ENCODE measurements around the gene ACACB. TPM values are rescaled to one million over a fixed set of nuclear protein-coding genes. Genes with fewer than 3 reads are reported as not detected.

ACACB gene
- total RNA-seq, 1 donor from 2014 or later = 130 TPM

- Histone ChIP-seq H3K4me3 (no peak overlapping the region), H3K9me3 (peaks cover 2% of the 10 kb centered on the region), H3K36me3 (peaks cover 0 to 54% of the 10 kb centered on the region in 2 donors), H3K27me3 (no peaks in the 10 kb centered on the region), H3K4me1 (no peaks in the 10 kb centered on the region), H3K27ac (no peak overlapping the region)
- TF ChIP-seq POLR2A (IDR thresholded peaks at IDR 0.05) (no peak), CTCF (IDR thresholded peaks at IDR 0.05) (no peak), POLR2AphosphoS5 (IDR thresholded peaks at IDR 0.05; ENCODE audit: insufficient read depth in 1 of 2, low read depth in 1 of 2) (no peak)
- intact Hi-C loops (cut with DNase I) = no loop called here
- DNase-seq (ENCODE audit: extremely low spot score in 2 of 2) = no peak
These were observed 142.5 kb downstream of the ACACB start for GRCh38 chr12:109258607-109259544.

DNA sequence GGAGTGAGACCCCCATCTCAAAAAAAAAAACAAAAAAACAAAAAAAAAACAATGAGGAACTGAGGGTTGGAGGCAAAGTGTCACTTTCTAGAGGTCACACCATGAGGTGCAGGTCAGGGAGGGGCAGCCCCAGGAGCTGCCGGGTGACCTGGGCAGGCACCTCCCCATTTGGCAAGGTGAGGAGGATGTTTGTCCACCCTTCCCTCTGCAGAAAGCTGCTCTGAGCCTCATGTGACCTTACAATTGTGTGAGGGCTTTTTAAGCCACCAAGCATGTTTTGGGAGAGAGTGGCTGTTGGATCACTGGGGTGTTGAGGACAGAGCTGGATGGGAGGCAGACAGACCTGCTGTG, 143.1 kb downstream of the ACACB start:
- no peak for DNase-seq (ENCODE audit: extremely low spot score in 2 of 2)
- no peaks in the 10 kb centered on the region for H3K9me3 ChIP-seq
- intact Hi-C loops (cut with DNase I) = no loop called here
- no peak overlapping the region for H3K4me3 ChIP-seq
- H3K4me1 ChIP-seq = no peaks in the 10 kb centered on the region
- no peaks in the 10 kb centered on the region for H3K27me3 ChIP-seq
- TF ChIP-seq CTCF (IDR thresholded peaks at IDR 0.05) (no peak), POLR2AphosphoS5 (IDR thresholded peaks at IDR 0.05; ENCODE audit: insufficient read depth in 1 of 2, low read depth in 1 of 2) (no peak), POLR2A (IDR thresholded peaks at IDR 0.05) (no peak)
- peaks cover 0 to 49% of the 10 kb centered on the region in 2 donors for H3K36me3 ChIP-seq
- H3K27ac ChIP-seq = no peak overlapping the region

DNA sequence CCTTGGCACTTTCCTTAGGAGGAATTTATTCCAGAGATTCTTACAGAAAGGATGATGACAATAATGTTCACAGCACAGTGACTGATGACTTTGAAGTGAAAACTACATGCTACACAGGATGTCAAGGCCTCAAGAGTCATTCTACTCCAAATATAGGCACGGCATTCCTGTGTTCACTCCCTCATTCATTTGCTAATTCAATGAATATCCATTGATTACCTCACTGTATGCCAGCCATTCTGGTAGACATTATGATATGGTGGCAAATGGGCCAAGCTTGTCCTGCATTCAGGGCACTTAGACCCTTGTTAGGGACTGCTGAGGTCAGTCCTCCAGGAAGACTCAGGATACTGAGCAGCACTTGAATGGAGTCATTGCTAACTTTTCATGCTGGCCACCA, 144.7 kb downstream of the ACACB start:
- Histone ChIP-seq H3K27me3 (no peaks in the 10 kb centered on the region), H3K9me3 (no peaks in the 10 kb centered on the region), H3K4me1 (no peaks in the 10 kb centered on the region), H3K36me3 (peaks cover 0 to 60% of the 10 kb centered on the region in 2 donors), H3K4me3 (no peak overlapping the region), H3K27ac (no peak overlapping the region)
- no peak for TF ChIP-seq POLR2A (IDR thresholded peaks at IDR 0.05)
- TF ChIP-seq POLR2AphosphoS5 (IDR thresholded peaks at IDR 0.05; ENCODE audit: insufficient read depth in 1 of 2, low read depth in 1 of 2) = no peak
- TF ChIP-seq CTCF (IDR thresholded peaks at IDR 0.05) = no peak
- no peak for DNase-seq (ENCODE audit: extremely low spot score in 2 of 2)
- intact Hi-C loops (cut with DNase I) = no loop called here

DNA sequence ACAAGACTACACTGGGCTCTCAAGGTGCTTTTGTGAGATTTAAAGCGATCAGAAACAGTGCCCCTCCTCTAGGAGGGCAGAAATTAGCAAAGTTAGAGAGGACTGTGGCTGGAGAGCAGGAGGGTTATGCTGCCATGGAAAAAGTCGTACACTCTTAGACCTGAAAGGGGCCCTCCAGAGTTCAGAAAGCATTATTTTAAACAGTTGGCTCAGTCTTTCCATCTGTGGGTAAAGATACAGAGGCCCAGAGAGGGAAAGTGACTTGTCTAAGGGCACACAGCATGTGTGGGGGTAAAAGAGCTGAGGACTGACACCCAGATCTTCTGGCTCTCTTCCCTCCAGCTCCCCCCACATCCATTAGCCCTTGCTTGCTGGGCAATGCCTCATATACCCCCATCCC, 145.6 kb downstream of the ACACB start:
- no peak for DNase-seq (ENCODE audit: extremely low spot score in 2 of 2)
- no peak overlapping the region for H3K4me3 ChIP-seq
- H3K27ac ChIP-seq = no peak overlapping the region
- no peak for TF ChIP-seq CTCF (IDR thresholded peaks at IDR 0.05)
- no peak for TF ChIP-seq POLR2AphosphoS5 (IDR thresholded peaks at IDR 0.05; ENCODE audit: insufficient read depth in 1 of 2, low read depth in 1 of 2)
- TF ChIP-seq POLR2A (IDR thresholded peaks at IDR 0.05) = no peak
- H3K4me1 ChIP-seq = no peaks in the 10 kb centered on the region
- no peaks in the 10 kb centered on the region for H3K27me3 ChIP-seq
- intact Hi-C loops (cut with DNase I) = no loop called here
- H3K9me3 ChIP-seq = no peaks in the 10 kb centered on the region
- peaks cover 0 to 64% of the 10 kb centered on the region in 2 donors for H3K36me3 ChIP-seq

GRCh38 chr12:109263439-109263838, 147.1 kb downstream of the ACACB start:
- TF ChIP-seq POLR2AphosphoS5 (IDR thresholded peaks at IDR 0.05; ENCODE audit: insufficient read depth in 1 of 2, low read depth in 1 of 2) (no peak), POLR2A (IDR thresholded peaks at IDR 0.05) (no peak), CTCF (IDR thresholded peaks at IDR 0.05) (no peak)
- no peaks in the 10 kb centered on the region for H3K27me3 ChIP-seq
- H3K36me3 ChIP-seq = peaks cover 0 to 71% of the 10 kb centered on the region in 2 donors
- H3K27ac ChIP-seq = no peak overlapping the region
- intact Hi-C loops (cut with DNase I) = no loop called here
- DNase-seq (ENCODE audit: extremely low spot score in 2 of 2) = no peak
- no peaks in the 10 kb centered on the region for H3K9me3 ChIP-seq
- no peak overlapping the region for H3K4me3 ChIP-seq
- H3K4me1 ChIP-seq = no peaks in the 10 kb centered on the region

Data from vagina (tissue), 2 donors.